GM12875 (cell line): ENCODE data around the gene AP2A2.

Experiments
- H3K4me3 ChIP-seq: one replicate; pipeline ENCODE4 v1.5.1; 2011; ENCODE audit warnings: low read depth, low read length, control low read depth
- TF ChIP-seq, protein P1 (sequence below): IDR thresholded peaks from 2 replicates; pipeline ENCODE4 v1.5.1; 2011; ENCODE audit warnings: low read depth, mild to moderate bottlenecking, control low read depth, inconsistent platforms, low read length, moderate library complexity, borderline replicate concordance; ENCODE audit not compliant: insufficient read depth

AP2A2 gene

DNA sequence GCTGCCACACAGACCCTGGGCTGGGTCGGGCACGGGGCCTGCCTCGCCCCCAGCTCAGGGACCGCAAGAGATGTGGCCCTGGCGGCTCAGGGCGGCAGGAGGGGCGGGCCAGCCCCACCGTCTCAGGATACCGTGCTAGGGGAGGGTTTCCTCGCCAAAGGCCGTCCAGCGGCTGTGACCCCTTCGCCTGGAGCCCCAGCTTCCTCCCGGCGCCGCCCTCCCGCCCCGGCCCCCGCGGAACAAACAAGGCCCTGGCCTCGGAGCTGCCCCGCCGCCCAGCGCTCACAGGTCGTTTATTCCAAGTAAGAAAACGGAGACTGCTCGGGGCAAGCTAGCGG, 543 bp upstream of the AP2A2 start:
- H3K4me3 ChIP-seq: peak overlapping the region; percentile 51
- TF ChIP-seq, protein P1, sequence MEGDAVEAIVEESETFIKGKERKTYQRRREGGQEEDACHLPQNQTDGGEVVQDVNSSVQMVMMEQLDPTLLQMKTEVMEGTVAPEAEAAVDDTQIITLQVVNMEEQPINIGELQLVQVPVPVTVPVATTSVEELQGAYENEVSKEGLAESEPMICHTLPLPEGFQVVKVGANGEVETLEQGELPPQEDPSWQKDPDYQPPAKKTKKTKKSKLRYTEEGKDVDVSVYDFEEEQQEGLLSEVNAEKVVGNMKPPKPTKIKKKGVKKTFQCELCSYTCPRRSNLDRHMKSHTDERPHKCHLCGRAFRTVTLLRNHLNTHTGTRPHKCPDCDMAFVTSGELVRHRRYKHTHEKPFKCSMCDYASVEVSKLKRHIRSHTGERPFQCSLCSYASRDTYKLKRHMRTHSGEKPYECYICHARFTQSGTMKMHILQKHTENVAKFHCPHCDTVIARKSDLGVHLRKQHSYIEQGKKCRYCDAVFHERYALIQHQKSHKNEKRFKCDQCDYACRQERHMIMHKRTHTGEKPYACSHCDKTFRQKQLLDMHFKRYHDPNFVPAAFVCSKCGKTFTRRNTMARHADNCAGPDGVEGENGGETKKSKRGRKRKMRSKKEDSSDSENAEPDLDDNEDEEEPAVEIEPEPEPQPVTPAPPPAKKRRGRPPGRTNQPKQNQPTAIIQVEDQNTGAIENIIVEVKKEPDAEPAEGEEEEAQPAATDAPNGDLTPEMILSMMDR: no peak

DNA sequence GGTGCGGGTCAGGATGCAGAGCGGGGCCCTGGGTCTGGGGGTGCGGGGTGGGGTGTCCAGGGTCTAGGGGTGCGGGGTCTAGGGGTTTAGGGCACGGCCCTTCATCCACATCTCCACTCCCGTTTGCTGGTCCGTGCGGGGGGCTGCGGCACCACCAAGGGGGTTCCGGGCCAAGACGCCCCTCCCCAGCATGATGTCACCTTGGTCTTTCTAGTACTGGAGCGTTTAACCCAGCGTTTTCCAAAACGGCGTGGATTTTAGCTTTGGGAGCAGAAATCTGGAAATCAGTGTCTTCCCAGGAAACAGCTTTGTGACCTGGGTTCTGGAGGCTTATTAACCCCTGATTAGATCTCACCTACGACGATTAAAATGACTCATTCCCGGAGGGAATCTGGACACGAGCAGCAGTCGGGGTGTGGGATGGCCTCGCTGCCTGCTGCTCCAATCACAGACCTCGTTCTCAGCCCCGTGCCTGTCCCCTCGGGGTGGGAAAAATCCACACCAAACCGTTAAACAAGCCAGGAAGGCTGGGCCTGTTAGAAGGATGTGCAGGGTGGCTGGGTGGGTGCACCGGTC, 759 bp downstream of the AP2A2 start:
- TF ChIP-seq, protein P1: no peak
- peak overlapping the region; percentile 75 for H3K4me3 ChIP-seq

DNA sequence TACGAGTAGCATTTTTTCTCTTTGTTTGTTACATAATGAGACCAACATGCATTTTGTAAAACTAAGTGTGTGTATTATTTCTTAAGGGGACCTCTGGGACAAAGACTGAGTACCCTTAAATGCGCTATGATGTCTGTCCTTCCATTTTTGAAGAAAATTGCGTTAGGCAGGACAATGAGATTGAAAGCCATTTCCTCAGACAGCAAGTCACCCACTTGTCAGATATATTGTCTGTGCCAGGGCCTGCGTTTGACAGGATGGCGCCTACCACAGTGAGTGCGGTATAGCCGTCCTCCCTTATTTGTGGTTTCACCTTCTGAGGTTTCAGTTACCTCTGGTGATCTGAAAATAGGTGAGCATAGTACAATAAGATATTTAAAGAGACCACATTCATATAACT, 2.2 kb downstream of the AP2A2 start:
- TF ChIP-seq, protein P1: no peak
- no peak overlapping the region for H3K4me3 ChIP-seq

DNA sequence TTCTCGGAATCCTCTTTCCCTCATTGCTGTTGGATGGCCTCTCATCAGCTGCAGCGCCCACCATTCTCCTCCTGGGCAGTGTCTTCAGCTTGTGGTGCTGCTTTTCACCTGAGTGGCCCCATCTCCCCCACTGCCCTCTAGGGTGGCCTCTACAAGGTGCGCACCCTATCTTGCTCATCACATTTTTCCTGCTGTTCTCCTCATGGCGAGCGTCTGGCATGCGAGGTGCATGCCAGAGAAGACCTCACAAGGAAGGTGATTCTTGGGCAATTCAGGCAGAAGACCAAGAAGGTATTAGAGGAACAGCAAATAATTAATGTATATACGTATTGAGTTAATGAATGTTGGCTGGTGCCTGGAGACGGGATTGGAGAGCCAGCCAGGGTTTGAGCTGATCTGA, 3.1 kb downstream of the AP2A2 start:
- H3K4me3 ChIP-seq: no peak overlapping the region
- TF ChIP-seq, protein P1: no peak

DNA sequence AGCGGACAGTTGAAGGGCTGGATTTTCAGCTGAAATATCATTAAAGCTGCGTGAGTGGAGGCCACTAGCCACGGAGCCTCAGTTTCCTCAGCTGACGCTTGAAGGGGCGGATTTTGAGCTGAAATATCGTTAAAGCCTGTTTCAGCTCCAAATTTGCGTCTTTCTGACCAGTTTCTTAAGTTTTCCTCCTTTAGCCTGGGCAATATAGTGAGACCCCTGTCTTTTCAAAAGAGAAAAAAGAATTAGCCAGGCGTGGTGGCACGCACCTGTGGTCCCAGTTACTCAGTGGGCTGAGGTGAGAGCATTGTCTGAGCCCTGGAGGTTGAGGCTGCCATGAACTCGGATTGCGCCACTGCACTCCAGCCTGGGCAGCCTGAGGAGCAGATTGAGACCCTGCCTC, 3.7 kb downstream of the AP2A2 start:
- TF ChIP-seq, protein P1: no peak
- no peak overlapping the region for H3K4me3 ChIP-seq

DNA sequence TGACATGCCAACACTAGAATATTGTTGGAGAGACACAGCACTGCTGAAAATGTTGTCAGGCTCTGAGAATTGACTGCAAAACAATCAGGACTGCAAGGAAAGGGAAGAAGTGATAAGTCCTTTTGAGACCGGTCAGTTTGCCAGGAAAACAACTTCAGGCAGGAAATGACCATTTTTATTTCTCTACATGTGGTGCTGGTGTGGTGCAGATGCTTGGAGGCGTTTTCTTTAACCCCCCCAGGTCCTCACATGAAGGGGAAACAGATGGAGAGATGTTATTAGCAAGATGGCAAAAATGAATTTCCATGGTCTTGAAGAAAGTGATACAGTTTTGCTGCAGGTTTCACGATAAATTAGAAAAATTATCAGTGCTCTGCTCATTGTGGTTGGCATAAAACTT, 5.7 kb downstream of the AP2A2 start:
- TF ChIP-seq, protein P1: no peak
- H3K4me3 ChIP-seq: no peak overlapping the region

DNA sequence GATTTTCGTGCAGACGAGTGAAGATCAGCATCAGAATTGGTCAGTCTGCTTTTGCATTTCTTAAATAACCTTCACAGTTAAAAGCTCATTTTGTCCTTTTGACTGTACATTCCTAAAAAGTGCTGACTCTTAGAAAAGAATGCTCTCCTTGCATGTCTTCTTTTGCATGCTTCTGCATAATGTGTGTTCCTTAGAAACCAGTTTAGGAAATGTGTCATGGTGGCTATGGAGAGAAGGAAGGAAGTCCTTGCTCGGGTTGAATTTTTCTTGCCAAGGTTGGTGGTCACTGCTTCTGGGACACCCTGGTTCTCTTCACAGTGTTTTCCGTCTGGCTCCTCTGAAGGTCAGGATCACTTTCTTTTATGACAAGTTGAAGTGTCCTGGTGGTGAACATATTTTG, 6.8 kb downstream of the AP2A2 start:
- TF ChIP-seq, protein P1: no peak
- H3K4me3 ChIP-seq: no peak overlapping the region
